ENCODE data around the gene WDR81. TPM values are rescaled to one million over a fixed set of nuclear protein-coding genes. Genes with fewer than 3 reads are reported as not detected.
"Not testable (repeated sequence)": the region's sequence is repeated elsewhere in the genome, so short reads cannot be mapped to it uniquely, and the experiment has no call there.

Gene WDR81
- total and polyA plus RNA-seq, 4 donors: 26.0 to 51.9 (median 33.2) TPM

- H3K9me3 ChIP-seq (ENCODE audit: control insufficient read depth in 4 of 4, insufficient read depth in 3 of 4, low read length in 3 of 4): no peaks in the 10 kb centered on the region
- 52 to 60% methylated on average over 4 of the region's 4 CpGs for WGBS, 2 donors
- no peak for DNase-seq
- ATAC-seq (ENCODE audit: insufficient read depth, low FRiP score): no peak
- H3K27ac ChIP-seq (ENCODE audit: low read depth in 1 of 2, low read length in 1 of 2): no peak overlapping the region
- no peaks in the 10 kb centered on the region for H3K27me3 ChIP-seq (ENCODE audit: control insufficient read depth in 3 of 3, insufficient read depth in 3 of 3, low read length in 2 of 3)
- TF ChIP-seq, protein P1, sequence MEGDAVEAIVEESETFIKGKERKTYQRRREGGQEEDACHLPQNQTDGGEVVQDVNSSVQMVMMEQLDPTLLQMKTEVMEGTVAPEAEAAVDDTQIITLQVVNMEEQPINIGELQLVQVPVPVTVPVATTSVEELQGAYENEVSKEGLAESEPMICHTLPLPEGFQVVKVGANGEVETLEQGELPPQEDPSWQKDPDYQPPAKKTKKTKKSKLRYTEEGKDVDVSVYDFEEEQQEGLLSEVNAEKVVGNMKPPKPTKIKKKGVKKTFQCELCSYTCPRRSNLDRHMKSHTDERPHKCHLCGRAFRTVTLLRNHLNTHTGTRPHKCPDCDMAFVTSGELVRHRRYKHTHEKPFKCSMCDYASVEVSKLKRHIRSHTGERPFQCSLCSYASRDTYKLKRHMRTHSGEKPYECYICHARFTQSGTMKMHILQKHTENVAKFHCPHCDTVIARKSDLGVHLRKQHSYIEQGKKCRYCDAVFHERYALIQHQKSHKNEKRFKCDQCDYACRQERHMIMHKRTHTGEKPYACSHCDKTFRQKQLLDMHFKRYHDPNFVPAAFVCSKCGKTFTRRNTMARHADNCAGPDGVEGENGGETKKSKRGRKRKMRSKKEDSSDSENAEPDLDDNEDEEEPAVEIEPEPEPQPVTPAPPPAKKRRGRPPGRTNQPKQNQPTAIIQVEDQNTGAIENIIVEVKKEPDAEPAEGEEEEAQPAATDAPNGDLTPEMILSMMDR (IDR thresholded peaks at IDR 0.05; ENCODE audit: control extremely low read depth, extremely low read depth): no peak
- no peak overlapping the region for H3K9ac ChIP-seq (ENCODE audit: insufficient read depth in 1 of 2, low read length in 2 of 2)
- peaks cover 0 to 5% (median 2%) of the 10 kb centered on the region in 4 donors for H3K36me3 ChIP-seq (ENCODE audit: control insufficient read depth in 4 of 4, insufficient read depth in 4 of 4, low read length in 4 of 4)
- no peaks in the 10 kb centered on the region for H3K4me1 ChIP-seq (ENCODE audit: control insufficient read depth in 5 of 5, insufficient read depth in 5 of 5, low read length in 5 of 5)
- H3K4me3 ChIP-seq: no peak overlapping the region
Measured at GRCh38 chr17:1703063-1703462, 21.4 kb upstream of the WDR81 start.

DNA sequence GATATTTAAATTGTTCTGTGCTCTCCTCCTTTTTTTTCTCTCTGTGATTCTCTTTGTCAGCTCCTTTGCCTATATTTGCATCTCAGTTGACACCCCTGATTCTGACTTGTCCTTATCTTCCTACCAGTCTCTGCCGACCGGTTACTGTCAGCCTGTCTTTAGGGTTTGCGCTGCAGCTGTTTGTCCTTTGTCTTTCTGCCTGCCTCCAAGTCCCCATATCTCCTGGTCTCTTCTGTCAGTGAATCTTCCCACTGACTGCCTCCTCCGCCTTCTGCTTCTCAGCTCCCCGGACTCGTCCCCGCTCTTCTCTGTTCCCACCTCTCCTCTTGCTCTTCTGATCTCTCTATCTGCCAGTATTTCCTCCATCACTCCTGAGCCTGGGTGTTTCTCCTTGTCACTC, 19.5 kb upstream of the WDR81 start:
- TF ChIP-seq, protein P1 (IDR thresholded peaks at IDR 0.05; ENCODE audit: control extremely low read depth, extremely low read depth): no peak
- no peak for ATAC-seq (ENCODE audit: insufficient read depth, low FRiP score)
- peaks cover 0 to 5% (median 2%) of the 10 kb centered on the region in 4 donors for H3K36me3 ChIP-seq (ENCODE audit: control insufficient read depth in 4 of 4, insufficient read depth in 4 of 4, low read length in 4 of 4)

DNA sequence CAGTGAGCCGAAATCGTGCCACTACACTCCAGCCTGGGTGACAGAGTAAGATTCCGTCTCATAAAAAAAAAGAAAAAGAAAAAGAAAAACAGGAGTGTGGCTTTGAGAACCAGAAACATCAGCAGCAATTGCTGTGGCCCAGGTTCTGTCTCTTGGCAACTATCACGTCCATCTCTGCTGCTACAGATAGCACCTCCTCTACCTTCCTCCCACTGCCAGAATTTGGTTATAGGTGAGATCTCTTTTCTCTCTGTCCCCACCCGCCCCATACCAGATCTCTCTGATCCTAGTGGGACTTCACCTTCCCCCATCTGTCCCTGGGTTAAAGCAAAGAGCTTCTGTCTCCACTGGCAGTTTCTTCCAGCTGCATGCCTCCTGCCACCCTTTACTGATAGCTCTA, 17.4 kb upstream of the WDR81 start:
- Histone ChIP-seq H3K9me3 (ENCODE audit: control insufficient read depth in 4 of 4, insufficient read depth in 3 of 4, low read length in 3 of 4) (no peaks in the 10 kb centered on the region), H3K9ac (ENCODE audit: insufficient read depth in 1 of 2, low read length in 2 of 2) (no peak overlapping the region), H3K4me3 (no peak overlapping the region), H3K36me3 (ENCODE audit: control insufficient read depth in 4 of 4, insufficient read depth in 4 of 4, low read length in 4 of 4) (peaks cover 0 to 8% (median 2%) of the 10 kb centered on the region in 4 donors), H3K27me3 (ENCODE audit: control insufficient read depth in 3 of 3, insufficient read depth in 3 of 3, low read length in 2 of 3) (no peaks in the 10 kb centered on the region), H3K4me1 (ENCODE audit: control insufficient read depth in 5 of 5, insufficient read depth in 5 of 5, low read length in 5 of 5) (peaks cover 0 to 10% (median 3%) of the 10 kb centered on the region in 5 donors), H3K27ac (ENCODE audit: low read depth in 1 of 2, low read length in 1 of 2) (no peak overlapping the region)
- TF ChIP-seq, protein P1 (IDR thresholded peaks at IDR 0.05; ENCODE audit: control extremely low read depth, extremely low read depth): no peak
- ATAC-seq (ENCODE audit: insufficient read depth, low FRiP score): no peak
- no peak for DNase-seq
- WGBS, 2 donors: 91 to 93% methylated on average over 5 of the region's 5 CpGs

More for the DNA sequence above, 19.5 kb upstream of the WDR81 start:
- Histone ChIP-seq H3K9me3 (ENCODE audit: control insufficient read depth in 4 of 4, insufficient read depth in 3 of 4, low read length in 3 of 4) (no peaks in the 10 kb centered on the region), H3K9ac (ENCODE audit: insufficient read depth in 1 of 2, low read length in 2 of 2) (no peak overlapping the region), H3K27ac (ENCODE audit: low read depth in 1 of 2, low read length in 1 of 2) (no peak overlapping the region), H3K27me3 (ENCODE audit: control insufficient read depth in 3 of 3, insufficient read depth in 3 of 3, low read length in 2 of 3) (no peaks in the 10 kb centered on the region), H3K4me1 (ENCODE audit: control insufficient read depth in 5 of 5, insufficient read depth in 5 of 5, low read length in 5 of 5) (peaks cover 0 to 4% (median 0%) of the 10 kb centered on the region in 5 donors), H3K4me3 (no peak overlapping the region)
- DNase-seq: no peak
- WGBS, 2 donors: 88 to 93% methylated on average over 7 of the region's 7 CpGs

DNA sequence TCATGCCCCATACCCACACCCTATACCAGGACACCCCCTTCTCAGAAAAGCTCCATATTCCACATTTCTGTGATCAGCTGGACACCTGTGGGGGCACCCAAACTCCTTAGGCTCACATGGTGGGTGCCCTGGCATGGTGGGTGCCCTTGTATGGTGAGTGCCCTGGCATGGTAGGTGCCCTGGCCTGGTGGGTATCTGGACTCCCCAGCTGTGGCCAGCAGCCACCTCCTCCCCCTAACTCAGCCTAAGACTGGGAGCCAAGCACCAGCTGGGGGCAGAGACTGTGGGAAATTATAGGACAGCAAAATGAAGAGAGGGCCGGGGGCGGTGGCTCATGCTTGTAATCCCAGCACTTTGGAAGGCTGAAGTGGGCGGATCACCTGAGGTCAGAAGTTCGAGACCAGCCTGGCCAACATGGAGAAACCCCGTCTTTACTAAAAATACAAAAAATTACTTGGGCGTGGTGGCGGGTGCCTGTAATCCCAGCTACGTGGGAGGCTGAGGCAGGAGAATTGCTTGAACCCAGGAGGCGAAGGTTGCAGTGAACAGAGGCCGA, 15.6 kb upstream of the WDR81 start:
- not testable (repeated sequence) for H3K9me3 ChIP-seq (ENCODE audit: control insufficient read depth in 4 of 4, insufficient read depth in 3 of 4, low read length in 3 of 4); ATAC-seq (ENCODE audit: insufficient read depth, low FRiP score); H3K4me3 ChIP-seq; H3K27me3 ChIP-seq (ENCODE audit: control insufficient read depth in 3 of 3, insufficient read depth in 3 of 3, low read length in 2 of 3); H3K9ac ChIP-seq (ENCODE audit: insufficient read depth in 1 of 2, low read length in 2 of 2); DNase-seq; H3K27ac ChIP-seq (ENCODE audit: low read depth in 1 of 2, low read length in 1 of 2)
- Histone ChIP-seq H3K36me3 (ENCODE audit: control insufficient read depth in 4 of 4, insufficient read depth in 4 of 4, low read length in 4 of 4) (peaks cover 0 to 26% (median 8%) of the 10 kb centered on the region in 4 donors), H3K4me1 (ENCODE audit: control insufficient read depth in 5 of 5, insufficient read depth in 5 of 5, low read length in 5 of 5) (peaks cover 0 to 20% (median 8%) of the 10 kb centered on the region in 5 donors)
- WGBS, 2 donors: 93 to 94% methylated on average over 10 of the region's 10 CpGs

All from lung (tissue), 12 donors.